ENCODE measurements around the gene PIH1D2. TPM values are rescaled to one million over a fixed set of nuclear protein-coding genes. Genes with fewer than 3 reads are reported as not detected.

Gene PIH1D2
- total and polyA plus RNA-seq, 2 donors (not counting 3 experiments of a cell fraction or from before 2014, with no cell fraction given), result 0.51 to 1.3 TPM

GRCh38 chr11:112037527-112037926, 36.3 kb downstream of the PIH1D2 start:
- H3K79me2 ChIP-seq (ENCODE audit: control insufficient read depth, insufficient read depth, low read length), result peaks cover 2% of the 10 kb centered on the region
- H3K9me1 ChIP-seq (replicated peaks; ENCODE audit: control insufficient read depth, extremely low read depth, insufficient read depth, low read length), result no peaks in the 10 kb centered on the region
- no peak overlapping the region for H2AFZ ChIP-seq (ENCODE audit: low read depth, low read length)
- intact Hi-C loops (cut with micrococcal nuclease), result no loop called here
- H3K27me3 ChIP-seq (ENCODE audit: control insufficient read depth in 2 of 2, insufficient read depth in 2 of 2, low read length in 2 of 2), result no peaks in the 10 kb centered on the region
- POLR2A ChIA-PET, result no interaction called here
- peaks cover 11 to 13% of the 10 kb centered on the region in 2 experiments for H3K36me3 ChIP-seq (ENCODE audit: control insufficient read depth in 2 of 2, extremely low read depth in 1 of 2, insufficient read depth in 2 of 2, low read length in 2 of 2)
- no TSS peak for BruUV-seq (replicated peaks)
- no peaks in the 10 kb centered on the region for H4K20me1 ChIP-seq (replicated peaks; ENCODE audit: control insufficient read depth, extremely low read depth, insufficient read depth, low read length)
- peaks cover 8% of the 10 kb centered on the region for H3K4me1 ChIP-seq (ENCODE audit: control insufficient read depth, extremely low read depth, insufficient read depth, low read length)
- H3K9ac ChIP-seq (replicated peaks; ENCODE audit: extremely low read depth, insufficient read depth, low read length), result no peak overlapping the region
- CTCF ChIA-PET, result no interaction called here
- no peak overlapping the region for H3K27ac ChIP-seq (ENCODE audit: insufficient read depth, low read depth, low read length)
- FAIRE-seq, result no peak
- TF ChIP-seq POLR2A (IDR thresholded peaks at IDR 0.05; ENCODE audit: low read depth, low read length), result no peak
- TF ChIP-seq MAX (IDR thresholded peaks at IDR 0.05; ENCODE audit: insufficient read depth, insufficient read length), result no peak
- no peak for TF ChIP-seq CTCF (IDR thresholded peaks at IDR 0.05; ENCODE audit: extremely low read depth in 1 of 2, insufficient read depth in 1 of 2, low read depth in 1 of 2, low read length in 2 of 2)
- no peak for TF ChIP-seq GATA2 (IDR thresholded peaks at IDR 0.05; ENCODE audit: insufficient read depth, insufficient read length, low read depth, low read length)
- TF ChIP-seq FOS (IDR thresholded peaks at IDR 0.05; ENCODE audit: borderline replicate concordance, insufficient read depth, low read length), result no peak
- no peak for TF ChIP-seq POLR2AphosphoS5 (IDR thresholded peaks at IDR 0.05; ENCODE audit: insufficient read depth, low read depth, low read length)
- no peak for TF ChIP-seq MYC (IDR thresholded peaks at IDR 0.05; ENCODE audit: low read depth, low read length)
- no peak for TF ChIP-seq EZH2 (IDR thresholded peaks at IDR 0.05; ENCODE audit: borderline replicate concordance, low read depth, low read length, severe bottlenecking)
- H3K9me3 ChIP-seq (replicated peaks; ENCODE audit: control insufficient read depth, insufficient read depth, low read length), result no peaks in the 10 kb centered on the region
- DNase-seq (ENCODE audit: low read depth, low spot score), result no peak
- no peak overlapping the region for H3K4me2 ChIP-seq (ENCODE audit: insufficient read depth, low read length)
- dilution Hi-C loops (cut with MboI; ENCODE audit: extremely low pct_ligation_motif_present, low sequenced_read_pairs), result no loop called here
- H3K4me3 ChIP-seq (replicated peaks in 1 of 3; ENCODE audit: insufficient read depth in 1 of 3, low read depth in 1 of 3, low read length in 3 of 3), result no peak overlapping the region

All from endothelial cell of umbilical vein (primary cell).